GM18873 (cell line): Measurements from ENCODE around the gene TNNI3K.
A peak's percentile ranks its signal among the peaks of the same experiment; 100 is the strongest.

ENCODE experiments used
- ATAC-seq: cut with Tn5 transposase; IDR thresholded peaks from one replicate; pipeline ENCODE4 v1.9.1; 2021; ENCODE audit warnings: mild to moderate bottlenecking, moderate library complexity, moderate number of reproducible peaks; ENCODE audit not compliant: unreplicated experiment, low FRiP score

TNNI3K gene

DNA sequence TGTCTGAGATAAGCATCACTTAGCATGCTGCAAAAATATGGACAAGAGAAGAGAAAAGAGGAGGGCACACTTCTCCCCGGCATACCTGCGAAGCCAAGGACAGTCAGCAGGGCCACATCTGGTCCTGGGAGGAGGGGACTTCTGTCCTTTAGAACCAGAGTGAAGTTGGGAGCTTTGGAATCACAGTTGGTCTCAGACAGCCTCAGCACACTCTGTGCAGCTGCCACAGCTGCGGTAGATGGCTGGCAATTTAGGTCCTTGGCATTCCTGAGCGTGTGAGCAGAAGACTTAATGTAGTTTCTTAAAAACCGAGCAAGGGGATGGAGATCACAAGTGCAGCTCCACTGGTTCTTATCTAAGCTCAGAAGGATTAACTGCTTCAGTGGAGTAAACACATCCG is 244.9 kb downstream of the TNNI3K start:
- ATAC-seq, result no peak

GRCh38 chr1:74481607-74482006 is 246.4 kb downstream of the TNNI3K start:
- no peak for ATAC-seq

DNA sequence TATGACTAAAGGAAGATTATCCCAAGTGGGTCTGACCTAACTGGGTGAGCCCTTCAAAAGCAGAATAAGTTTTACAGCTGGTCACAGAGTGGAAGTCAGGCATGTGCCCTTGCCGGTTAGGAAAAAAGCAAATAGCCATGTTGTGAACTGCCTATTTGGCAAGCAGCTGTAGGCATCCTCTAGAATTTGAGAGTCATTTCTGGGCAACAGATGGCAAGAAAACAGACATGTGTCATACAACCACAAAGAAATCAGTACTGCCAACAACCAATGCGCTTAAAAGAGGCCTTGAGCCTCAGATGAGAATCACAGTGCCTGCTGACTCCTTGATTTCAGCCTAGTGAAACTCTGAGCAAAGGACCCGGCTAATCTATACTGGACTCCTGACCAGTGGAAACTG is 250.4 kb downstream of the TNNI3K start:
- ATAC-seq, result no peak

DNA sequence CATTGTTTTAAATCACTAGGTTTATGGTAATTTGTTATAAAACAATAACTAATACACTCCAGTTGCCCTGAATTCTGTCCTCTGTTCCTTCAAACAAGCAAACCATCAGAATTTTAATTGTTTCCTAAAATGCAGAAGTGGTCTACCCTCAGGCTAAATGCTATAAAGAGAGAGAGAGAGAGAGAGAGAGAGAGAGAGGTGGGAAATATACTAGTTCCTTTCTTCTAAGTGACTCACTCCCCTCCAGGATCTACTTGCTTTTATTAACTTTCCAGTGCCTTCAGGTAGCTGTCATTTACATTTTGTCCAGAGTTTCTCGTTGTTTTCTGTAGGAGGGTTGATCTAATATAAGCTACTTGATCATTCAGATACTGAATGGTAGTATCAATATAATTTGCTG is 250.8 kb downstream of the TNNI3K start:
- no peak for ATAC-seq

DNA sequence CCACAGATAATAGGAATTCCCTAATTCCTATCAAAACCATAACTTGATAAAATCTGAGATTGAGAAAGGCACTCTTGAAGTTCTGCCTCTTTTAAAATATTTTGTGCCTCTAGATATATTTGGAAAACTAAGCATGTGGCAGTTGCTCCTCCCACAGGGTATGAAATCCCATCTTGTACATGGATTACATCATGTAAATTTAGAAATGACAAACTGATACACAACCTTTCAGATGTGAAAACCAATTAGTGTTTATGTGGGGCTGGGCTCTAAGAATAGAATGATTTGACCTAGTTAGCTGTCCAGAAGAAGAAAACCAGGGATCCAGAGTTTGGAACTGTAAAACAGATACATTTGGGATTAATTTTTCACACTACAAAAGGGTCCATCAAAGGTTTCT is 261.5 kb downstream of the TNNI3K start:
- no peak for ATAC-seq

DNA sequence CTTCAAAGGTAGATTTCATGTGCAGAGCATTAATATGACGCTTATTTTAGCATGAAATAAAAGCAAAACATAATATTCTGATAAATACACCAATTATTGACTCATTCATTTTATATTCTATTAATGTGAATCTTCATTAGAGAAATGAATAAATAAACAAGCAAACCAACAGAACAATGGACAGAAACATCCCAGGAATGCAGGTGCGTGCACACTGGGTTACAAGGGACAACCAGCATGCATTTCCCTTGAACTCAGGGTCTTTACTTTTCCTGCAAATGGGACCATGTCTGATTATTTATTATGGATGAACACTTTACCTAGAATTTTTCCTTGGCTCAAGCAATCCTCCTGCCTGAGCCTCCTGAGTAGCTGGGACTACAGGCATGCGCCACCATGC is 263.7 kb downstream of the TNNI3K start:
- ATAC-seq, result no peak

DNA sequence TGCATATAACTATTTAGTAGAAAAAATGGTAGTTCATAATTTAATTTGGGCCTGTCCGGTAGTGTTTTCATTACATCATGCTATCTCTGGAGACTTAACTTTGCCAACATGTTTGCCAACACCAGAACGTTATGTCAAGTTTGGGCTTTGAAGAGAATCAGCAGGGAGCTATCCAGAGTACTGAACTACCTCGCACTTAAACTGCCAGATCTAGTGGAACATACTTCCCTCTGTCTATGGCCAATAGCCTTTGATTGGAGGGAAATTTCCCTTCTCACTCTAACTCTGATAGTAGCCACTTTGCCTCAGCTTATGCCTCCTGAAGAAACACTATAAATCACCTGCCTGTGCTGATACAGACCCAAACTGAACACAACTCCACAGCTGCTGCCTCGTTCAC is 267.2 kb downstream of the TNNI3K start:
- ATAC-seq, result no peak

GRCh38 chr1:74502858-74503257 is 267.7 kb downstream of the TNNI3K start:
- ATAC-seq, result no peak

- ATAC-seq, result peak; percentile 72
Measured at GRCh38 chr1:74504125-74504932, 269.1 kb downstream of the TNNI3K start.

DNA sequence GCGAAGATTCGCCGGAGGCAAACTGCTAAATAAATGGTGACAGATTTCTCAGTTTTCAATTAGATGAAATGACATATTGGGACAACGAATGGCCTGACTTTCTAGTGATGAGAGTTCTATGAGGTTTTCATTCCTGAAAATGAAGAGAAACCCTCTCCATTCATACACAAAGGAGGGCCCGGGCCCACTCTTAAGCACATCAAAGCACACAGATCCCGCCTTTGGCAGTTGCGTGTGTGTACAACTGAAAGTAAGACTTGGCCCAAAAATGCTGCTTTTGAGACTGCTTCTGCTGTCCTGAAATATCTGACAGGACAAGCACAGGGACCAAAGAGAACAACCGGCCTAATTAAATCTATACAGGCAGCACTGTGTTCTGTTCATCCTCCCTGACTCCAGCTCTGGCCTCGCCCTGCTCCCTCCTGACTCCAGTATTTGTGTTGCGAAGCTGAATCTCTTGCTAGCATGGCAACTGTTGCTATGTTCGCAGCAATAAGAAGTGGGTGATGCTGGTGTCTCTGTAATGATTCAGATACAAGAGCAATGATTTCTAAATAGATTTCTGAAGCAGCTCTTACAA is 269.8 kb downstream of the TNNI3K start:
- no peak for ATAC-seq

GRCh38 chr1:74505928-74506710 is 270.9 kb downstream of the TNNI3K start:
- ATAC-seq, result no peak

DNA sequence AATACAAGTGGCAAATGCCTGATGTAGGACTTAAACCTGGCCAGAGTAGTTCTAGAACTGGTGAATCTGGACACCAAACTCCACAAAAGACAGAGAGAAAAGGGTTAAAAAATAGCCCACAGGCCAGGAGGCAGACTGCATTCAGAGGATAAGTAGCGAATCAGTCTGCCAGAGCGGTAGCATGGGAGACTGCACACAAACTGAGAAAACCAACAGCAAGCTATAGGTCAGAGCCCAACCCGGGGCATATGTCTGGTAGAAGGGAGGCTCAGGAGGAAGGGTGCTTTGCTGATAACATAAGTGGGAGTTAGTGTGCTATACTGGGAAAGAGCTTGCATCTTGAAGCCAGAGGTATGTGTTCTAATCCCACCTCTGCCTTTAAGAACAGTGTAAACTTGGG is 273.3 kb downstream of the TNNI3K start:
- ATAC-seq, result no peak

GRCh38 chr1:74512170-74512915 is 277.2 kb downstream of the TNNI3K start, which contains the start of gene LRRC53:
TSS of gene LRRC53 (minus strand) at chr1:74512611. CDS start at chr1:74483349, 29,262 bp downstream.
- ATAC-seq, result no peak

GRCh38 chr1:74513411-74514300 is 278.5 kb downstream of the TNNI3K start:
- no peak for ATAC-seq

DNA sequence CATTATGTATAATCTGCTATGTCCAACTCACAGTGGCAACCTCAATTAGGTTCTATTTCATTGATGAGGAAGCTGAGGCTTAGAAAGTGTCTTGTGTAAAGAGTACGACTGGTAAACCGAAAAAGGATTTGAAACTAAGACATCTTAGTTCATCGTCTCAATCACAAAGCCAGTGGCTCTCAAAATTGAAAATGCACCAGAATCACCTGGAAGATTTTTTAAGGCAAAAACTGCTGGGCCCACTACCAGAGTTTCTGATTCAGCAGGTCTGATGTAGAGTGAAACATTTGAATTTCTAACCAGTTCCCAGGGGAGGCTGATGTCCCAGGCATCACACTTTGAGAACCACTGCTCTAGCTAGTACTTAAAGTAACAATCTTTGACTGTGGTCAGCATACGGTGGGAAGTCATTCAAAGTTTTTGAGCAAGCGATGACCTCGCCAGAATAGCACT is 282.4 kb downstream of the TNNI3K start:
- ATAC-seq, result peak; percentile 65

GRCh38 chr1:74522148-74522547 is 287.0 kb downstream of the TNNI3K start:
- no peak for ATAC-seq

- no peak for ATAC-seq
Measured at GRCh38 chr1:74523873-74524480, 288.8 kb downstream of the TNNI3K start.

DNA sequence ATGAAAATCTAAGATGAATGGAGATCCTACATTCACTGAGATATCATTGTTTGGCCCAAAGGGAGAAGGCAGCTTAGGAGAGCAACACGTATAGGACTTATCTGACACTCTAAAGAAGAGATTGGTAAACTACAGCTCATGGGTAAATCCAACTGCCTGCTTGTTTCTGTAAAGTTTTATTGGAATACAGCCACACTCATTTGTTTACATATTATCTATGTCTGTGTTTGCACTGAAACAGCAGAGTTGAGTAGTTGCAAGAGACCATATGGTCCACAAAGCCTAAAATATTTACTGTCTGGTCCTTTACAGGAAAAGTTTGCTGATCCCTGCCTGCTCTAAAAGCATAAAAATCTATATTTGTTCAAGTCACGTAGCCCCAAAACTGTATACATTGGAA is 291.5 kb downstream of the TNNI3K start:
- ATAC-seq, result no peak

DNA sequence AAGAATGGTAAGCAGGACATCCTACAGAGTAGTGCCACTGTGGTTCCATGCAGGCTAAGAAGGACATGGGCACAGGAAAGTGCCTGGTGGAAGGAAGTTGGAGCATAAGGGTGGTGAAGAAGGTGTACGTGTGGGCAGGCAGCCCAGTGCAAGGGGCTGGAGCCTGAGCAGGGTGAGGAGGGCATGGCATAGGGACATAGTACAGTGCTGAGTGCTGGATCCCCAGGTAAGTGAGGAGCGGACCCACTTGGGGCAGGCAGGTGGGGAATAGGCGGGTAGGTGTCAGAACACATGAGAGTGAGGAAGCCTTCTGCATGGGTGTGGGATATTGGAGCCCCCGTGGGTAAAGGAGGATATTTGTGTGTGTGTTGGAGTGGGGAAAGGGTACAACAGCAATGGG is 292.9 kb downstream of the TNNI3K start:
- no peak for ATAC-seq
